ENCODE results near the gene DYRK1A.

DNA sequence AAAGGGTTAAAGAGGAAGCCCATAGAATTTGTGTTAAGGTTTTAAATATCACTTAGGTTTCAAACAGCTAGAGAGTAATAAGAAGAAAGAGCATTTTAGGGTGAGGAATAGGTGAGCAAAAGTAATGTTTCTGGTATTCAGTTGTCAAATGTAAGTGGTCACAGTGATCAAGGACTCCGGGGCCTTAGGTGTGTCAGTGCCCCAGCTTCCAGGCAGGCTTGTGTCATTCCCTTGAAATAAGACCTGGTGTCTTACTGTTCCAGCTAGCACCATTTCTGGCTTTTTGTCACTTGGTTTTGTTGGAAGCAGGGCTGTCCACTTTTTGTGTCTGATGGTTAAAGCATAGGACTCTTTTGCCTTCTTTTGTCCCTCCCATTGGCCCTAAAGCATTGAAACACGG is 69.6 kb downstream of the DYRK1A start:
- TF ChIP-seq, protein P1, sequence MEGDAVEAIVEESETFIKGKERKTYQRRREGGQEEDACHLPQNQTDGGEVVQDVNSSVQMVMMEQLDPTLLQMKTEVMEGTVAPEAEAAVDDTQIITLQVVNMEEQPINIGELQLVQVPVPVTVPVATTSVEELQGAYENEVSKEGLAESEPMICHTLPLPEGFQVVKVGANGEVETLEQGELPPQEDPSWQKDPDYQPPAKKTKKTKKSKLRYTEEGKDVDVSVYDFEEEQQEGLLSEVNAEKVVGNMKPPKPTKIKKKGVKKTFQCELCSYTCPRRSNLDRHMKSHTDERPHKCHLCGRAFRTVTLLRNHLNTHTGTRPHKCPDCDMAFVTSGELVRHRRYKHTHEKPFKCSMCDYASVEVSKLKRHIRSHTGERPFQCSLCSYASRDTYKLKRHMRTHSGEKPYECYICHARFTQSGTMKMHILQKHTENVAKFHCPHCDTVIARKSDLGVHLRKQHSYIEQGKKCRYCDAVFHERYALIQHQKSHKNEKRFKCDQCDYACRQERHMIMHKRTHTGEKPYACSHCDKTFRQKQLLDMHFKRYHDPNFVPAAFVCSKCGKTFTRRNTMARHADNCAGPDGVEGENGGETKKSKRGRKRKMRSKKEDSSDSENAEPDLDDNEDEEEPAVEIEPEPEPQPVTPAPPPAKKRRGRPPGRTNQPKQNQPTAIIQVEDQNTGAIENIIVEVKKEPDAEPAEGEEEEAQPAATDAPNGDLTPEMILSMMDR (IDR thresholded peaks at IDR 0.05; ENCODE audit: poor library complexity, severe bottlenecking): no peak
- TF ChIP-seq POLR2AphosphoS5 (IDR thresholded peaks at IDR 0.05) (no peak), RAD21 (conservative IDR thresholded peaks at IDR 0.05) (no peak), EP300 (conservative IDR thresholded peaks at IDR 0.05; ENCODE audit: poor library complexity, severe bottlenecking) (no peak)
- TF ChIP-seq, protein P2, sequence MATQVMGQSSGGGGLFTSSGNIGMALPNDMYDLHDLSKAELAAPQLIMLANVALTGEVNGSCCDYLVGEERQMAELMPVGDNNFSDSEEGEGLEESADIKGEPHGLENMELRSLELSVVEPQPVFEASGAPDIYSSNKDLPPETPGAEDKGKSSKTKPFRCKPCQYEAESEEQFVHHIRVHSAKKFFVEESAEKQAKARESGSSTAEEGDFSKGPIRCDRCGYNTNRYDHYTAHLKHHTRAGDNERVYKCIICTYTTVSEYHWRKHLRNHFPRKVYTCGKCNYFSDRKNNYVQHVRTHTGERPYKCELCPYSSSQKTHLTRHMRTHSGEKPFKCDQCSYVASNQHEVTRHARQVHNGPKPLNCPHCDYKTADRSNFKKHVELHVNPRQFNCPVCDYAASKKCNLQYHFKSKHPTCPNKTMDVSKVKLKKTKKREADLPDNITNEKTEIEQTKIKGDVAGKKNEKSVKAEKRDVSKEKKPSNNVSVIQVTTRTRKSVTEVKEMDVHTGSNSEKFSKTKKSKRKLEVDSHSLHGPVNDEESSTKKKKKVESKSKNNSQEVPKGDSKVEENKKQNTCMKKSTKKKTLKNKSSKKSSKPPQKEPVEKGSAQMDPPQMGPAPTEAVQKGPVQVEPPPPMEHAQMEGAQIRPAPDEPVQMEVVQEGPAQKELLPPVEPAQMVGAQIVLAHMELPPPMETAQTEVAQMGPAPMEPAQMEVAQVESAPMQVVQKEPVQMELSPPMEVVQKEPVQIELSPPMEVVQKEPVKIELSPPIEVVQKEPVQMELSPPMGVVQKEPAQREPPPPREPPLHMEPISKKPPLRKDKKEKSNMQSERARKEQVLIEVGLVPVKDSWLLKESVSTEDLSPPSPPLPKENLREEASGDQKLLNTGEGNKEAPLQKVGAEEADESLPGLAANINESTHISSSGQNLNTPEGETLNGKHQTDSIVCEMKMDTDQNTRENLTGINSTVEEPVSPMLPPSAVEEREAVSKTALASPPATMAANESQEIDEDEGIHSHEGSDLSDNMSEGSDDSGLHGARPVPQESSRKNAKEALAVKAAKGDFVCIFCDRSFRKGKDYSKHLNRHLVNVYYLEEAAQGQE (IDR thresholded peaks at IDR 0.05; ENCODE audit: borderline replicate concordance): no peak
